NCI-H748 treated with DMSO at 0.1 percent for 48 hours (cell line): ENCODE measurements around the gene GAPT.

Experiments used
- DNase-seq: peaks from one replicate; lab custom pipeline; 2025; lab: John Stamatoyannopoulos, UW

GAPT gene

GRCh38 chr5:58491216-58491892 lies at the start of gene GAPT:
GAPT (plus strand) TSS chr5:58491435; CDS start chr5:58494537, 3,102 bp downstream.
- DNase-seq: no peak

GRCh38 chr5:58444805-58445204 lies 46.4 kb upstream of the GAPT start:
- no peak for DNase-seq

- DNase-seq: no peak
These were observed 45.2 kb upstream of the GAPT start for GRCh38 chr5:58446024-58446423.

GRCh38 chr5:58447226-58447625 lies 44.0 kb upstream of the GAPT start:
- DNase-seq: no peak

- DNase-seq: no peak
These were observed 41.2 kb upstream of the GAPT start for GRCh38 chr5:58450018-58450417.

GRCh38 chr5:58450811-58451629 lies 40.2 kb upstream of the GAPT start:
- DNase-seq: no peak

- no peak for DNase-seq
These were observed 39.3 kb upstream of the GAPT start for GRCh38 chr5:58451732-58452565.

- no peak for DNase-seq
These were observed 38.5 kb upstream of the GAPT start for GRCh38 chr5:58452566-58453258.

GRCh38 chr5:58453306-58453705 lies 37.9 kb upstream of the GAPT start:
- DNase-seq: no peak

- DNase-seq: no peak
These were observed 37.2 kb upstream of the GAPT start for GRCh38 chr5:58454025-58454424.

- no peak for DNase-seq
These were observed 36.2 kb upstream of the GAPT start for GRCh38 chr5:58455066-58455465.

- no peak for DNase-seq
These were observed 35.8 kb upstream of the GAPT start for GRCh38 chr5:58455480-58455879.

- no peak for DNase-seq
These were observed 35.2 kb upstream of the GAPT start for GRCh38 chr5:58456026-58456425.

GRCh38 chr5:58456486-58456885 lies 34.7 kb upstream of the GAPT start:
- no peak for DNase-seq

GRCh38 chr5:58457050-58457449 lies 34.2 kb upstream of the GAPT start:
- DNase-seq: no peak

GRCh38 chr5:58458141-58458742 lies 33.0 kb upstream of the GAPT start:
- DNase-seq: no peak

GRCh38 chr5:58458743-58459145 lies 32.5 kb upstream of the GAPT start:
- DNase-seq: peak; percentile 26

- peak; percentile 45 for DNase-seq
These were observed 31.9 kb upstream of the GAPT start for GRCh38 chr5:58459146-58460001.

GRCh38 chr5:58460002-58460731 lies 31.1 kb upstream of the GAPT start, which contains the start of gene PLK2:
PLK2 (minus strand) TSS chr5:58460086; CDS start chr5:58459959, 127 bp downstream.
- peak; percentile 81 for DNase-seq
